WTC11 (cell line): ENCODE data around the gene TRPM2. TPM values are rescaled to one million over a fixed set of nuclear protein-coding genes. Genes with fewer than 3 reads are reported as not detected.
A peak's percentile ranks its signal among the peaks of the same experiment; 100 is the strongest.

ENCODE experiments used
- ATAC-seq: fragments of 200-7000 bp; cut with Tn5 transposase; 2 replicates; pipeline ENCODE4 v1.10.0; 2021; ENCODE audit warnings: mild to moderate bottlenecking, moderate library complexity
- CTCF ChIA-PET: fragments of 300-600 bp; sonication (Branson Sonifier 250); formaldehyde crosslinking; loops from one replicate; lab custom pipeline; 2021; ENCODE audit warnings: antibody characterized with exemption; lab: Charles Lee
- POLR2A ChIA-PET: fragments of 350-600 bp; sonication (Branson Sonifier 250); formaldehyde crosslinking; loops from one replicate; lab custom pipeline; 2021; ENCODE audit warnings: antibody characterized with exemption; lab: Charles Lee
- DNase-seq: peaks from one replicate; pipeline ENCODE4 v3.0.0; 2021; ENCODE audit warnings: low spot score
- H3K27ac Mint-ChIP-seq: 2 replicates; pipeline ENCODE4 v1.8.0; 2021; ENCODE audit warnings: mixed read lengths
- H3K27me3 Mint-ChIP-seq: 2 replicates; pipeline ENCODE4 v1.8.0; 2021; ENCODE audit warnings: low read depth, mild to moderate bottlenecking, moderate library complexity, mixed read lengths
- H3K36me3 Mint-ChIP-seq: 2 replicates; pipeline ENCODE4 v1.8.0; 2021; ENCODE audit warnings: mixed read lengths
- H3K4me1 Mint-ChIP-seq: 2 replicates; pipeline ENCODE4 v1.8.0; 2022; ENCODE audit warnings: mixed read lengths
- H3K4me3 Mint-ChIP-seq: 2 replicates; pipeline ENCODE4 v1.8.0; 2021; ENCODE audit warnings: mild to moderate bottlenecking, moderate library complexity, mixed read lengths
- H3K9me3 Mint-ChIP-seq: 2 replicates; pipeline ENCODE4 v1.8.0; 2021; ENCODE audit warnings: mixed read lengths
- CREM ChIP-seq: sonication (generic); formaldehyde crosslinking; IDR thresholded peaks from 2 replicates; pipeline ENCODE4 v1.8.1; 2022; ENCODE audit warnings: mild to moderate bottlenecking, missing genetic modification reagents, moderate library complexity
- FOXK1 ChIP-seq: sonication (generic); formaldehyde crosslinking; IDR thresholded peaks from 2 replicates; pipeline ENCODE4 v1.8.0; 2022; ENCODE audit warnings: mild to moderate bottlenecking, moderate library complexity, missing genetic modification reagents
- IRF2 ChIP-seq: sonication (generic); formaldehyde crosslinking; IDR thresholded peaks from 2 replicates; pipeline ENCODE4 v1.8.0; 2022; ENCODE audit warnings: low read depth, missing genetic modification reagents, borderline replicate concordance
- KAT7 ChIP-seq: sonication (generic); formaldehyde crosslinking; IDR thresholded peaks from 2 replicates; pipeline ENCODE4 v1.8.1; 2023; ENCODE audit warnings: missing genetic modification reagents, mild to moderate bottlenecking, borderline replicate concordance
- MXD4 ChIP-seq: fragments of 250-450 bp; sonication (Bioruptor Pico); IDR thresholded peaks from 2 replicates; pipeline ENCODE4 v1.8.0; 2021; ENCODE audit warnings: mild to moderate bottlenecking, moderate library complexity, borderline replicate concordance
- MYBL2 ChIP-seq: sonication (generic); formaldehyde crosslinking; IDR thresholded peaks from 2 replicates; pipeline ENCODE4 v1.8.1; 2023; ENCODE audit warnings: mild to moderate bottlenecking, moderate library complexity, missing genetic modification reagents
- NR1H2 ChIP-seq: sonication (generic); formaldehyde crosslinking; IDR thresholded peaks from 2 replicates; pipeline ENCODE4 v1.9.0; 2021; ENCODE audit warnings: mild to moderate bottlenecking, moderate library complexity, missing genetic modification reagents
- NR3C1 ChIP-seq: sonication (generic); formaldehyde crosslinking; conservative IDR thresholded peaks from 2 replicates; pipeline ENCODE4 v1.8.1; 2023; ENCODE audit warnings: low read depth, mild to moderate bottlenecking, missing genetic modification reagents
- SOX15 ChIP-seq: fragments of 250-450 bp; sonication (Bioruptor Pico); IDR thresholded peaks from 2 replicates; pipeline ENCODE4 v1.9.0; 2021; ENCODE audit warnings: mild to moderate bottlenecking
- SP1 ChIP-seq: sonication (generic); formaldehyde crosslinking; conservative IDR thresholded peaks from 2 replicates; pipeline ENCODE4 v1.8.1; 2022; ENCODE audit warnings: missing genetic modification reagents
- TEAD4 ChIP-seq: sonication (generic); formaldehyde crosslinking; IDR thresholded peaks from 2 replicates; pipeline ENCODE4 v1.8.0; 2022; ENCODE audit warnings: mild to moderate bottlenecking, missing genetic modification reagents
- ZNF423 ChIP-seq: fragments of 250-450 bp; sonication (Bioruptor Pico); IDR thresholded peaks from 2 replicates; pipeline ENCODE4 v2.1.2; 2022; ENCODE audit warnings: mild to moderate bottlenecking, moderate library complexity
- ZNF671 ChIP-seq: fragments of 250-450 bp; sonication (Bioruptor Pico); IDR thresholded peaks from 2 replicates; pipeline ENCODE4 v1.8.0; 2021; ENCODE audit warnings: mild to moderate bottlenecking
- total RNA-seq: library from RNA; stranded (reverse); gene quantifications from 3 replicates; pipeline ENCODE4 v1.2.3, GENCODE V29; 2021
- TF ChIP-seq, protein P1 (sequence below): sonication (generic); formaldehyde crosslinking; IDR thresholded peaks from 2 replicates; pipeline ENCODE4 v1.8.1; 2023; ENCODE audit warnings: mild to moderate bottlenecking, missing genetic modification reagents
- TF ChIP-seq, protein P2 (sequence below): sonication (generic); formaldehyde crosslinking; IDR thresholded peaks from 2 replicates; pipeline ENCODE4 v1.8.0; 2022; ENCODE audit warnings: mild to moderate bottlenecking, missing genetic modification reagents
- TF ChIP-seq, protein P3 (sequence below): sonication (generic); formaldehyde crosslinking; IDR thresholded peaks from 2 replicates; pipeline ENCODE4 v1.8.0; 2022; ENCODE audit warnings: missing genetic modification reagents
- TF ChIP-seq, protein P4 (sequence below): sonication (generic); formaldehyde crosslinking; conservative IDR thresholded peaks from 2 replicates; pipeline ENCODE4 v1.8.1; 2023; ENCODE audit warnings: mild to moderate bottlenecking, low read depth, missing genetic modification reagents, moderate library complexity
- TF ChIP-seq, protein P5 (sequence below): sonication (generic); formaldehyde crosslinking; IDR thresholded peaks from 2 replicates; pipeline ENCODE4 v1.8.0; 2022; ENCODE audit warnings: mild to moderate bottlenecking, missing genetic modification reagents

The TRPM2 gene
- total RNA-seq, 1 experiment from 2014 or later: 0.92 TPM

DNA sequence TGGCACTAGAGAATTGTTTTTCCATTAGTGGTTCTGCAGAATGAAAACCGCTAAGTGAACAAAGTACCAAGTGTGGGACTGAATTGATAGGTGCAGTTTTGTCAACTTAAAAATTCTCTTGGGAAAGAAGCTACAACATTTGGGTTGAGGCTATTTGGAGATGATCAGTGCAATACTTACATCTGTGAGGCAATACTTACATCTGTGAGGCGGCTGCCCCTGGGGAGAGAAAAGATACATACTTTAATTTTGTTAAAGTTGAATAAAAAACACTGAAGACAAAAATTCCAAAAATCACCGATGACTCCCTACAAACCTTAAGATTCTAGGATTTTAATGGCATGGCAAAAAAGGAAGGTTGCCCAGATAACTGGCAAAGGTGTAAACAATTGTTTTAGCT lies 16.0 kb upstream of the TRPM2 start:
- CTCF ChIA-PET: interaction anchor here (0.8 to 2.1 kb wide), 6 partner anchors 23 to 150 kb away, joined by 3 to 9 read pairs (median 4); no protein-coding TSS in a partner anchor
- Mint-ChIP-seq H3K27ac (0 out of 2 replicates have a peak overlapping the region, but pooled peaks have one; percentile 45), H3K27me3 (no peaks in the 10 kb centered on the region), H3K9me3 (no peaks in the 10 kb centered on the region), H3K36me3 (no peaks in the 10 kb centered on the region)
- no peak for ATAC-seq
- DNase-seq: no peak
- POLR2A ChIA-PET: no interaction called here
- TF ChIP-seq KAT7 (CRISPR knock-in tag) (no peak), MYBL2 (CRISPR knock-in tag) (no peak), IRF2 (CRISPR knock-in tag) (no peak), ZNF671 (CRISPR knock-in tag) (no peak)
- TF ChIP-seq, all 79 proteins: peak for 0
- peak overlapping the region; percentile 64 for H3K4me3 Mint-ChIP-seq
- H3K4me1 Mint-ChIP-seq: peaks cover 31% of the 10 kb centered on the region

DNA sequence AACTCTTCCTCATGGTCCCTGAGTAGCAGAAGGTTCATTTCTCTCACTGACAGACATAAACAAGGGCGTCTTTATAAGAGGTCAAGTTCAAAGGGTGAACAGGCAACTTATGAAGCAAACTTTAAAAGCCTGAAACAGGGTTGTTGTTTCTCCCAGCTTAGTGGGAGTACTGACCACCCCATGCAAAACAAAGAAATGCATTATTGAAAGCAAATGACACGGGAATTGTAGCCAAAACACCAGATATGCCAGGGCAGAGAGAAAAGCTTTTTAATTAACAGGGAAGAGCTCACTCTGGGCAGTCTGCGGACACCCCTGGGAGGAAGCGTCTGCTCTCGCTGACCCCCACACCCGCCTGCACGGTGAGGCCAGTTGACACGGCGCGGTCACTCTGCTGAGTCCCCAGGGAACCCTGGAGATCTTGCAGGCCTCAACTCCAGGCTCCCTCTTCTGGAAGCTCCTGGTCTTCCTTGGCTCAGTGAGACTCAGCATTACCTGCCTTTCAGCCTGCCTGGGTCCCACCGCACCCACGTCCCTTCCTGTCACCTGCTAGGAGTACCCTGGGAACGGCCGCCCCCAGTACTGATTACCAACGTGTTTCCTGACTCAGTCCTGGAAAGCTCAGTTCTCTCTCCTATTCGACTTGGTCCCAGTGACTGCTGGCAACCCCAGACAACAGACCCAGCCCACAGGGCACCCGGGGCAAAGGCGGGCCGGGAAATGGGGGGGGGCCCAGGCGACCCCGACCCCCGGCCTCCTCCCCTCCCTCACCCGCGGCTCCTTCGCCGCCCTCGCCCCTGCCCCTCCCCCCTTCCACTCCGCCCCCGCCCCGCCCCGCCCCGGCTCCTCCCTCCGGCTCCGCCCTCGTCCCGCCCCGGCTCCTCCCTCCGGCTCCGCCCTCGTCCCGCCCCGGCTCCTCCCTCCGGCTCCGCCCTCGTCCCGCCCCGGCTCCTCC lies 15.2 kb upstream of the TRPM2 start:
- H3K4me3 Mint-ChIP-seq: peak overlapping the region; percentile 64
- TF ChIP-seq SP1 (CRISPR knock-in tag) (0 out of 2 replicates have a peak, but pooled peaks have one; percentile 60), TEAD4 (CRISPR knock-in tag) (no peak), FOXK1 (CRISPR knock-in tag) (0 out of 2 replicates have a peak, but pooled peaks have one; percentile 32), MXD4 (no peak), ZNF423 (no peak), NR1H2 (CRISPR knock-in tag) (no peak), NR3C1 (CRISPR knock-in tag) (no peak), SOX15 (CRISPR knock-in tag) (no peak), CREM (no peak)
- TF ChIP-seq, protein P1, sequence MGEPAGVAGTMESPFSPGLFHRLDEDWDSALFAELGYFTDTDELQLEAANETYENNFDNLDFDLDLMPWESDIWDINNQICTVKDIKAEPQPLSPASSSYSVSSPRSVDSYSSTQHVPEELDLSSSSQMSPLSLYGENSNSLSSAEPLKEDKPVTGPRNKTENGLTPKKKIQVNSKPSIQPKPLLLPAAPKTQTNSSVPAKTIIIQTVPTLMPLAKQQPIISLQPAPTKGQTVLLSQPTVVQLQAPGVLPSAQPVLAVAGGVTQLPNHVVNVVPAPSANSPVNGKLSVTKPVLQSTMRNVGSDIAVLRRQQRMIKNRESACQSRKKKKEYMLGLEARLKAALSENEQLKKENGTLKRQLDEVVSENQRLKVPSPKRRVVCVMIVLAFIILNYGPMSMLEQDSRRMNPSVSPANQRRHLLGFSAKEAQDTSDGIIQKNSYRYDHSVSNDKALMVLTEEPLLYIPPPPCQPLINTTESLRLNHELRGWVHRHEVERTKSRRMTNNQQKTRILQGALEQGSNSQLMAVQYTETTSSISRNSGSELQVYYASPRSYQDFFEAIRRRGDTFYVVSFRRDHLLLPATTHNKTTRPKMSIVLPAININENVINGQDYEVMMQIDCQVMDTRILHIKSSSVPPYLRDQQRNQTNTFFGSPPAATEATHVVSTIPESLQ (CRISPR knock-in tag): no peak
- TF ChIP-seq, protein P2, sequence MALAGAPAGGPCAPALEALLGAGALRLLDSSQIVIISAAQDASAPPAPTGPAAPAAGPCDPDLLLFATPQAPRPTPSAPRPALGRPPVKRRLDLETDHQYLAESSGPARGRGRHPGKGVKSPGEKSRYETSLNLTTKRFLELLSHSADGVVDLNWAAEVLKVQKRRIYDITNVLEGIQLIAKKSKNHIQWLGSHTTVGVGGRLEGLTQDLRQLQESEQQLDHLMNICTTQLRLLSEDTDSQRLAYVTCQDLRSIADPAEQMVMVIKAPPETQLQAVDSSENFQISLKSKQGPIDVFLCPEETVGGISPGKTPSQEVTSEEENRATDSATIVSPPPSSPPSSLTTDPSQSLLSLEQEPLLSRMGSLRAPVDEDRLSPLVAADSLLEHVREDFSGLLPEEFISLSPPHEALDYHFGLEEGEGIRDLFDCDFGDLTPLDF (CRISPR knock-in tag): no peak
- TF ChIP-seq, protein P3, sequence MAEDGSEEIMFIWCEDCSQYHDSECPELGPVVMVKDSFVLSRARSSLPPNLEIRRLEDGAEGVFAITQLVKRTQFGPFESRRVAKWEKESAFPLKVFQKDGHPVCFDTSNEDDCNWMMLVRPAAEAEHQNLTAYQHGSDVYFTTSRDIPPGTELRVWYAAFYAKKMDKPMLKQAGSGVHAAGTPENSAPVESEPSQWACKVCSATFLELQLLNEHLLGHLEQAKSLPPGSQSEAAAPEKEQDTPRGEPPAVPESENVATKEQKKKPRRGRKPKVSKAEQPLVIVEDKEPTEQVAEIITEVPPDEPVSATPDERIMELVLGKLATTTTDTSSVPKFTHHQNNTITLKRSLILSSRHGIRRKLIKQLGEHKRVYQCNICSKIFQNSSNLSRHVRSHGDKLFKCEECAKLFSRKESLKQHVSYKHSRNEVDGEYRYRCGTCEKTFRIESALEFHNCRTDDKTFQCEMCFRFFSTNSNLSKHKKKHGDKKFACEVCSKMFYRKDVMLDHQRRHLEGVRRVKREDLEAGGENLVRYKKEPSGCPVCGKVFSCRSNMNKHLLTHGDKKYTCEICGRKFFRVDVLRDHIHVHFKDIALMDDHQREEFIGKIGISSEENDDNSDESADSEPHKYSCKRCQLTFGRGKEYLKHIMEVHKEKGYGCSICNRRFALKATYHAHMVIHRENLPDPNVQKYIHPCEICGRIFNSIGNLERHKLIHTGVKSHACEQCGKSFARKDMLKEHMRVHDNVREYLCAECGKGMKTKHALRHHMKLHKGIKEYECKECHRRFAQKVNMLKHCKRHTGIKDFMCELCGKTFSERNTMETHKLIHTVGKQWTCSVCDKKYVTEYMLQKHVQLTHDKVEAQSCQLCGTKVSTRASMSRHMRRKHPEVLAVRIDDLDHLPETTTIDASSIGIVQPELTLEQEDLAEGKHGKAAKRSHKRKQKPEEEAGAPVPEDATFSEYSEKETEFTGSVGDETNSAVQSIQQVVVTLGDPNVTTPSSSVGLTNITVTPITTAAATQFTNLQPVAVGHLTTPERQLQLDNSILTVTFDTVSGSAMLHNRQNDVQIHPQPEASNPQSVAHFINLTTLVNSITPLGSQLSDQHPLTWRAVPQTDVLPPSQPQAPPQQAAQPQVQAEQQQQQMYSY (CRISPR knock-in tag): 0 out of 2 replicates have a peak, but pooled peaks have one; percentile 32
- TF ChIP-seq, protein P4, sequence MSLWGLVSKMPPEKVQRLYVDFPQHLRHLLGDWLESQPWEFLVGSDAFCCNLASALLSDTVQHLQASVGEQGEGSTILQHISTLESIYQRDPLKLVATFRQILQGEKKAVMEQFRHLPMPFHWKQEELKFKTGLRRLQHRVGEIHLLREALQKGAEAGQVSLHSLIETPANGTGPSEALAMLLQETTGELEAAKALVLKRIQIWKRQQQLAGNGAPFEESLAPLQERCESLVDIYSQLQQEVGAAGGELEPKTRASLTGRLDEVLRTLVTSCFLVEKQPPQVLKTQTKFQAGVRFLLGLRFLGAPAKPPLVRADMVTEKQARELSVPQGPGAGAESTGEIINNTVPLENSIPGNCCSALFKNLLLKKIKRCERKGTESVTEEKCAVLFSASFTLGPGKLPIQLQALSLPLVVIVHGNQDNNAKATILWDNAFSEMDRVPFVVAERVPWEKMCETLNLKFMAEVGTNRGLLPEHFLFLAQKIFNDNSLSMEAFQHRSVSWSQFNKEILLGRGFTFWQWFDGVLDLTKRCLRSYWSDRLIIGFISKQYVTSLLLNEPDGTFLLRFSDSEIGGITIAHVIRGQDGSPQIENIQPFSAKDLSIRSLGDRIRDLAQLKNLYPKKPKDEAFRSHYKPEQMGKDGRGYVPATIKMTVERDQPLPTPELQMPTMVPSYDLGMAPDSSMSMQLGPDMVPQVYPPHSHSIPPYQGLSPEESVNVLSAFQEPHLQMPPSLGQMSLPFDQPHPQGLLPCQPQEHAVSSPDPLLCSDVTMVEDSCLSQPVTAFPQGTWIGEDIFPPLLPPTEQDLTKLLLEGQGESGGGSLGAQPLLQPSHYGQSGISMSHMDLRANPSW (CRISPR knock-in tag): no peak
- TF ChIP-seq, protein P5, sequence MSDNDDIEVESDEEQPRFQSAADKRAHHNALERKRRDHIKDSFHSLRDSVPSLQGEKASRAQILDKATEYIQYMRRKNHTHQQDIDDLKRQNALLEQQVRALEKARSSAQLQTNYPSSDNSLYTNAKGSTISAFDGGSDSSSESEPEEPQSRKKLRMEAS (CRISPR knock-in tag): 0 out of 2 replicates have a peak, but pooled peaks have one; percentile 18
- H3K27ac Mint-ChIP-seq: peak overlapping the region; percentile 45; the same call in 1 of the 2 replicates
- H3K9me3 Mint-ChIP-seq: no peaks in the 10 kb centered on the region
- no peaks in the 10 kb centered on the region for H3K27me3 Mint-ChIP-seq
- no peaks in the 10 kb centered on the region for H3K36me3 Mint-ChIP-seq
- POLR2A ChIA-PET: interaction anchor here (0.5 to 1.6 kb wide), 2 partner anchors 22 to 117 kb away, joined by 3 to 4 read pairs; partner anchors contain the start of gene LRRC3
- peak; percentile 43 for ATAC-seq
- CTCF ChIA-PET: interaction anchor here (0.5 to 2.1 kb wide), 16 partner anchors 9 to 729 kb away, joined by 3 to 13 read pairs (median 4); partner anchors contain the start of genes LRRC3 and PFKL
- H3K4me1 Mint-ChIP-seq: peaks cover 38% of the 10 kb centered on the region
- DNase-seq: peak; percentile 66
